Ishikawa (cell line): ENCODE results near the gene ITGA1.

ENCODE experiments used
- CEBPB ChIP-seq: IDR thresholded peaks from 2 replicates; pipeline ENCODE4 v1.6.1; 2012
- CREB1 ChIP-seq: IDR thresholded peaks from 2 replicates; pipeline ENCODE4 v1.6.1; 2012; ENCODE audit warnings: low read depth
- EP300 ChIP-seq: IDR thresholded peaks from 2 replicates; pipeline ENCODE4 v1.6.1; 2012; ENCODE audit warnings: borderline replicate concordance
- FOXM1 ChIP-seq: IDR thresholded peaks from 2 replicates; pipeline ENCODE4 v1.6.1; 2012; ENCODE audit warnings: low read depth, borderline replicate concordance
- NFIC ChIP-seq: IDR thresholded peaks from 2 replicates; pipeline ENCODE4 v1.6.1; 2012
- RAD21 ChIP-seq: IDR thresholded peaks from 2 replicates; pipeline ENCODE4 v1.6.1; 2012; ENCODE audit warnings: low read depth
- TAF1 ChIP-seq: IDR thresholded peaks from 2 replicates; pipeline ENCODE4 v1.6.1; 2012; ENCODE audit warnings: low read depth, mild to moderate bottlenecking
- TCF12 ChIP-seq: IDR thresholded peaks from 2 replicates; pipeline ENCODE4 v1.6.1; 2012; ENCODE audit warnings: low read depth
- YY1 ChIP-seq: IDR thresholded peaks from 2 replicates; pipeline ENCODE4 v1.6.1; 2012; ENCODE audit warnings: low read depth
- ZBTB7A ChIP-seq: IDR thresholded peaks from 2 replicates; pipeline ENCODE4 v1.6.1; 2012; ENCODE audit warnings: low read depth
- TF ChIP-seq, protein P1 (sequence below): IDR thresholded peaks from 2 replicates; pipeline ENCODE4 v1.6.1; 2012; ENCODE audit warnings: low read depth, mild to moderate bottlenecking
- TF ChIP-seq, protein P2 (sequence below): IDR thresholded peaks from 2 replicates; pipeline ENCODE4 v1.6.1; 2012

DNA sequence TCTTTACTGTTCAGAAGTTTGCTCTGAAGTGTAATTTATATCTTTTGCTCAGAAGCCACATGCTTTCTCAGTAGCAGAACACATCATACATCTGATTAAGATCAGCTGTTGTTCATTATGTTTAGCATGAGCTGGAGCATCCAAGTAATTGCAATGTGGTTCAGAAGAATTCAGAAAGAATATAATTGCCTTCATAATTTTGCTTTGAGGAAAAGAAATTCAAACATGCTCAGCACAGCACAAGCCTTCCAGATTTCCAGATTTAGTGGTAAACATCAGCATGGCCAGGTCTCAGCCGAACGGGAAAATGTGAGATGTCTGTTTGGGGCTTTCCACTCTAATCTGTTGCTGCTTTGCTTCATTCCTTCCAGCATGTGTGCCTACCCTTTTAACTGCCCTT lies 65.9 kb downstream of the ITGA1 start:
- TF ChIP-seq, protein P1, sequence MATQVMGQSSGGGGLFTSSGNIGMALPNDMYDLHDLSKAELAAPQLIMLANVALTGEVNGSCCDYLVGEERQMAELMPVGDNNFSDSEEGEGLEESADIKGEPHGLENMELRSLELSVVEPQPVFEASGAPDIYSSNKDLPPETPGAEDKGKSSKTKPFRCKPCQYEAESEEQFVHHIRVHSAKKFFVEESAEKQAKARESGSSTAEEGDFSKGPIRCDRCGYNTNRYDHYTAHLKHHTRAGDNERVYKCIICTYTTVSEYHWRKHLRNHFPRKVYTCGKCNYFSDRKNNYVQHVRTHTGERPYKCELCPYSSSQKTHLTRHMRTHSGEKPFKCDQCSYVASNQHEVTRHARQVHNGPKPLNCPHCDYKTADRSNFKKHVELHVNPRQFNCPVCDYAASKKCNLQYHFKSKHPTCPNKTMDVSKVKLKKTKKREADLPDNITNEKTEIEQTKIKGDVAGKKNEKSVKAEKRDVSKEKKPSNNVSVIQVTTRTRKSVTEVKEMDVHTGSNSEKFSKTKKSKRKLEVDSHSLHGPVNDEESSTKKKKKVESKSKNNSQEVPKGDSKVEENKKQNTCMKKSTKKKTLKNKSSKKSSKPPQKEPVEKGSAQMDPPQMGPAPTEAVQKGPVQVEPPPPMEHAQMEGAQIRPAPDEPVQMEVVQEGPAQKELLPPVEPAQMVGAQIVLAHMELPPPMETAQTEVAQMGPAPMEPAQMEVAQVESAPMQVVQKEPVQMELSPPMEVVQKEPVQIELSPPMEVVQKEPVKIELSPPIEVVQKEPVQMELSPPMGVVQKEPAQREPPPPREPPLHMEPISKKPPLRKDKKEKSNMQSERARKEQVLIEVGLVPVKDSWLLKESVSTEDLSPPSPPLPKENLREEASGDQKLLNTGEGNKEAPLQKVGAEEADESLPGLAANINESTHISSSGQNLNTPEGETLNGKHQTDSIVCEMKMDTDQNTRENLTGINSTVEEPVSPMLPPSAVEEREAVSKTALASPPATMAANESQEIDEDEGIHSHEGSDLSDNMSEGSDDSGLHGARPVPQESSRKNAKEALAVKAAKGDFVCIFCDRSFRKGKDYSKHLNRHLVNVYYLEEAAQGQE, result no peak
- TF ChIP-seq TCF12 (no peak), CREB1 (no peak), CEBPB (no peak), EP300 (no peak), YY1 (no peak), TAF1 (no peak), NFIC (no peak), RAD21 (no peak), FOXM1 (no peak), ZBTB7A (no peak)
- TF ChIP-seq, protein P2, sequence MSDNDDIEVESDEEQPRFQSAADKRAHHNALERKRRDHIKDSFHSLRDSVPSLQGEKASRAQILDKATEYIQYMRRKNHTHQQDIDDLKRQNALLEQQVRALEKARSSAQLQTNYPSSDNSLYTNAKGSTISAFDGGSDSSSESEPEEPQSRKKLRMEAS, result no peak
